Measurements from ENCODE around the gene FHOD3.

DNA sequence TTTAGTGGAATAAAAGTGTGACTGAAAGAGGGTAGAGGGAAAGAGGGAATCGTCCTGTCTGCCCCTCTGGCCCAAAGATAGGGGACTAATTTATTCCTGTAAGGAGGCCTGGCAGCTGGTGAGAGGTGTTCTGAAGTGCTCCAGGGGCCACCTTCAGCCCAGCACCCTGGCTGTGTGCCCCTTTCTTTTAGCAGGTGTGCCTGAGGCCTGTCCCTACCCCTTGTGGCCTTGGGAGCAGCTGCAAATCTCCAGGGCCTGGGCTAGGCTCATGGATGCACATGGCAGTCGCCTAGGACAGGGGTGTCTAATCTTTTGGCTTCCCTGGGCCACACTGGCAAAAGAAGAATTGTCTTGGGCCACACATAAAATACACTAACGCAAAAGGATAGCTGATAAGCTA is 37.3 kb downstream of the FHOD3 start:
- no peak for TF ChIP-seq POLR2A (IDR thresholded peaks at IDR 0.05; ENCODE audit: low read depth, low read length)
- TF ChIP-seq POLR2AphosphoS5 (IDR thresholded peaks at IDR 0.05; ENCODE audit: low read depth, low read length): no peak
- no peak for TF ChIP-seq SPI1 (IDR thresholded peaks at IDR 0.05; ENCODE audit: low read depth, low read length)
- no peak for TF ChIP-seq TAF1 (IDR thresholded peaks at IDR 0.05; ENCODE audit: low read depth, low read length)
- no peak for TF ChIP-seq POU2F2 (IDR thresholded peaks at IDR 0.05; ENCODE audit: low read depth, low read length)

Data from GM12891 (cell line).